Testis (tissue), 3 donors: ENCODE measurements around the gene NUP155. TPM values are rescaled to one million over a fixed set of nuclear protein-coding genes. Genes with fewer than 3 reads are reported as not detected.
"Not testable (repeated sequence)": the region's sequence is repeated elsewhere in the genome, so short reads cannot be mapped to it uniquely, and the experiment has no call there.

Experiments used
- DNase-seq: peaks from one replicate; pipeline ENCODE4 v3.0.0-alpha.2; 2019
- H3K27ac ChIP-seq, 2 donors: fragments of 200-600 bp; sonication (generic); one replicate each; pipeline ENCODE4 v1.5.1; 2019
- H3K27me3 ChIP-seq: fragments of 200-600 bp; sonication (generic); one replicate; pipeline ENCODE4 v1.5.1; 2019
- H3K36me3 ChIP-seq: fragments of 200-600 bp; sonication (generic); one replicate; pipeline ENCODE4 v1.5.1; 2017; ENCODE audit warnings: low read depth; ENCODE audit errors: missing control alignments
- H3K4me1 ChIP-seq: fragments of 200-600 bp; sonication (generic); one replicate; pipeline ENCODE4 v1.5.1; 2019
- H3K4me3 ChIP-seq, 2 donors: fragments of 200-600 bp; sonication (generic); one replicate each; pipeline ENCODE4 v1.5.1; 2017 to 2019
- H3K9me3 ChIP-seq: fragments of 200-600 bp; sonication (generic); one replicate; pipeline ENCODE4 v1.5.1; 2017
- CTCF ChIP-seq, 3 experiments: fragments of 450-650 bp in 2 of 3; fragments of 200-600 bp in 1 of 3; sonication (generic) in 1 of 3; IDR thresholded peaks; one replicate each; pipeline ENCODE4 v1.5.1; 2016 to 2019; ENCODE audit warnings: antibody characterized with exemption in 3 of 3, mild to moderate bottlenecking in 2 of 3, moderate library complexity in 1 of 3
- POLR2A ChIP-seq: fragments of 450-650 bp; IDR thresholded peaks from one replicate; pipeline ENCODE4 v1.6.1; 2017; ENCODE audit warnings: antibody characterized with exemption, mild to moderate bottlenecking, moderate library complexity
- WGBS, 2 donors: methylation state at CpG; one replicate each; pipeline ENCODE4 v1.1.5; 2018; 5-methylcytosine and 5-hydroxymethylcytosine counted together
- intact Hi-C: fragments of 100-400 bp; cut with DNase I; formaldehyde crosslinking; loops from one replicate; pipeline ENCODE4 v1.15.1; 2023; ENCODE audit warnings: low total_unique reads
- polyA plus RNA-seq: library from polyadenylated mRNA; stranded (reverse); fragments of 350-450 nt; fragmentation: Illumina TruSeq; extraction: RNeasy Lipid Tissue Mini Kit (QIAGEN cat#74804); gene quantifications from one replicate; pipeline ENCODE4 v1.2.3, GENCODE V29; 2014; ENCODE audit warnings: low read depth, low replicate concordance; ENCODE audit not compliant: insufficient read depth
- total RNA-seq, 2 donors: library from RNA; depleted of rRNA; stranded (reverse); fragments of >200 nt; gene quantifications; one replicate each; pipeline ENCODE4 v1.2.3, GENCODE V29; 2016

Gene NUP155
- total and polyA plus RNA-seq, 3 donors from 2014 or later: 67.6 to 213 (median 104) TPM

GRCh38 chr5:37396352-37396751 is 25.4 kb upstream of the NUP155 start:
- Histone ChIP-seq H3K4me1 (no peaks in the 10 kb centered on the region), H3K27me3 (no peaks in the 10 kb centered on the region), H3K9me3 (no peaks in the 10 kb centered on the region), H3K27ac (no peak overlapping the region), H3K4me3 (no peak overlapping the region), H3K36me3 (no peaks in the 10 kb centered on the region)
- no peak for TF ChIP-seq POLR2A
- TF ChIP-seq CTCF (IDR thresholded peaks at IDR 0.05): no peak
- no peak for DNase-seq
- 86 to 95% methylated on average over 5 of the region's 5 CpGs for WGBS, 2 donors
- intact Hi-C loops: no loop called here

GRCh38 chr5:37391591-37391990 is 20.7 kb upstream of the NUP155 start:
- H3K27me3 ChIP-seq: no peaks in the 10 kb centered on the region
- H3K4me3 ChIP-seq: no peak overlapping the region
- no peaks in the 10 kb centered on the region for H3K36me3 ChIP-seq
- H3K27ac ChIP-seq: no peak overlapping the region
- H3K9me3 ChIP-seq: no peaks in the 10 kb centered on the region
- H3K4me1 ChIP-seq: no peaks in the 10 kb centered on the region
- no peak for TF ChIP-seq CTCF (IDR thresholded peaks at IDR 0.05)
- TF ChIP-seq POLR2A: no peak
- intact Hi-C loops: no loop called here
- no peak for DNase-seq
- 61 to 67% methylated on average over 3 of the region's 3 CpGs for WGBS, 2 donors

- H3K4me1 ChIP-seq, intact Hi-C loops, H3K9me3 ChIP-seq, H3K27me3 ChIP-seq, H3K36me3 ChIP-seq: not testable (repeated sequence)
- DNase-seq: peak; percentile 89
- Histone ChIP-seq H3K4me3 (peak within 1 kb of the TSS; percentile 74 to 83), H3K27ac (peak within 1 kb of the TSS; percentile 16 to 61)
- TF ChIP-seq CTCF (IDR thresholded peaks at IDR 0.05): peak; percentile 50 to 79 (median 67)
- WGBS, 2 donors: 0 to 1% methylated on average over 27 to 39 of the region's 39 CpGs
Measured at GRCh38 chr5:37379100-37379628, 8.3 kb upstream of the NUP155 start, which contains the start of gene WDR70. Gene WDR70, plus strand, starts transcription at chr5:37379318. Its CDS starts 50 bp downstream, at chr5:37379368.

GRCh38 chr5:37378066-37378465 is 7.2 kb upstream of the NUP155 start:
- H3K36me3 ChIP-seq, H3K4me1 ChIP-seq, intact Hi-C loops, DNase-seq, H3K27me3 ChIP-seq, H3K9me3 ChIP-seq, H3K27ac ChIP-seq, H3K4me3 ChIP-seq: not testable (repeated sequence)
- 93 to 97% methylated on average over 12 of the region's 12 CpGs for WGBS, 2 donors

- Histone ChIP-seq H3K9me3 (no peaks in the 10 kb centered on the region), H3K27ac (no peak overlapping the region), H3K27me3 (no peaks in the 10 kb centered on the region), H3K4me1 (peaks cover under 1% of the 10 kb centered on the region), H3K36me3 (no peaks in the 10 kb centered on the region), H3K4me3 (no peak overlapping the region)
- intact Hi-C loops: no loop called here
- DNase-seq: no peak
- no peak for TF ChIP-seq CTCF (IDR thresholded peaks at IDR 0.05)
- no peak for TF ChIP-seq POLR2A
- 88 to 95% methylated on average over 3 of the region's 3 CpGs for WGBS, 2 donors
Measured at GRCh38 chr5:37375091-37375490, 4.2 kb upstream of the NUP155 start.
